ENCODE measurements around the gene ZC3H12C. TPM values are rescaled to one million over a fixed set of nuclear protein-coding genes. Genes with fewer than 3 reads are reported as not detected.

Gene ZC3H12C
- total and polyA plus RNA-seq, 10 of the 15 experiments (the other 5 are each of a cell fraction or from before 2014, with no cell fraction given) = 0.31 to 31.0 (median 3.7) TPM

- TF ChIP-seq BCL3 (IDR thresholded peaks at IDR 0.05; ENCODE audit: borderline replicate concordance, insufficient read depth, low read depth, low read length, poor library complexity, severe bottlenecking) (no peak), IKZF2 (IDR thresholded peaks at IDR 0.05) (no peak), EED (IDR thresholded peaks at IDR 0.05; ENCODE audit: low read depth) (no peak), ZNF622 (IDR thresholded peaks at IDR 0.05) (no peak), MXI1 (IDR thresholded peaks at IDR 0.05; ENCODE audit: low read depth, low read length) (no peak), MEF2A (IDR thresholded peaks at IDR 0.05; ENCODE audit: insufficient read depth, low read depth, low read length) (no peak), HSF1 (IDR thresholded peaks at IDR 0.05; ENCODE audit: low read depth, low read length) (no peak), ATF3 (IDR thresholded peaks at IDR 0.05; ENCODE audit: borderline replicate concordance, extremely low read depth, low read depth, low read length) (no peak), ZBTB11 (CRISPR knock-in tag; IDR thresholded peaks at IDR 0.05) (no peak), PKNOX1 (IDR thresholded peaks at IDR 0.05) (no peak)
These were observed 20.3 kb upstream of the ZC3H12C start (continued) for GRCh38 chr11:110072930-110073329.
